Trophoblast cell (in vitro differentiated cells and primary cell): ENCODE measurements around the gene TMEM273.

ENCODE experiments used
- DNase-seq, 2 donors: peaks; one replicate each; pipeline ENCODE4 v3.0.0-alpha.2; 2016
- H2AFZ ChIP-seq: 2 replicates; pipeline ENCODE4 v1.6.1; 2013; ENCODE audit warnings: low read length, moderate library complexity, mild to moderate bottlenecking; ENCODE audit not compliant: insufficient read depth, poor library complexity
- H2AK5ac ChIP-seq: 2 replicates; pipeline ENCODE4 v1.6.1; 2013; ENCODE audit warnings: mild to moderate bottlenecking, low read length
- H2BK120ac ChIP-seq: 2 replicates; pipeline ENCODE4 v1.6.1; 2013; ENCODE audit warnings: low read length, mild to moderate bottlenecking, moderate library complexity; ENCODE audit not compliant: insufficient read depth, poor library complexity
- H2BK12ac ChIP-seq: 2 replicates; pipeline ENCODE4 v1.6.1; 2013; ENCODE audit warnings: mild to moderate bottlenecking, low read length, moderate library complexity
- H2BK5ac ChIP-seq: 2 replicates; pipeline ENCODE4 v1.6.1; 2013; ENCODE audit warnings: low read length, low read depth, moderate library complexity, mild to moderate bottlenecking; ENCODE audit not compliant: poor library complexity
- H3K14ac ChIP-seq: 2 replicates; pipeline ENCODE4 v1.6.1; 2013; ENCODE audit warnings: mild to moderate bottlenecking, low read length
- H3K18ac ChIP-seq: 2 replicates; pipeline ENCODE4 v1.6.1; 2013; ENCODE audit warnings: mild to moderate bottlenecking, low read length
- H3K23ac ChIP-seq: 2 replicates; pipeline ENCODE4 v1.6.1; 2013; ENCODE audit warnings: low read length
- H3K27ac ChIP-seq: 2 replicates; pipeline ENCODE4 v1.5.1; 2013; ENCODE audit warnings: low read depth, mild to moderate bottlenecking, inconsistent platforms, low read length, moderate library complexity
- H3K27me3 ChIP-seq: 2 replicates; pipeline ENCODE4 v1.6.1; 2013; ENCODE audit warnings: inconsistent platforms, mild to moderate bottlenecking, low read length, moderate library complexity; ENCODE audit not compliant: insufficient read depth
- H3K36me3 ChIP-seq, 2 experiments: 1 replicate in 1 of 2; 2 replicates in 1 of 2; pipeline ENCODE4 v1.6.1; 2013; ENCODE audit warnings: low read length in 2 of 2, mild to moderate bottlenecking in 2 of 2, moderate library complexity in 1 of 2; ENCODE audit not compliant: insufficient read depth in 2 of 2, control insufficient read depth in 1 of 2
- H3K4ac ChIP-seq: 2 replicates; pipeline ENCODE4 v1.6.1; 2013; ENCODE audit warnings: low read depth, mild to moderate bottlenecking, low read length, moderate library complexity
- H3K4me1 ChIP-seq, 2 experiments: 1 replicate in 1 of 2; 2 replicates in 1 of 2; pipeline ENCODE4 v1.6.1; 2013; ENCODE audit warnings: low read length in 2 of 2, mild to moderate bottlenecking in 2 of 2, moderate library complexity in 1 of 2; ENCODE audit not compliant: insufficient read depth in 2 of 2, control insufficient read depth in 1 of 2
- H3K4me2 ChIP-seq: 2 replicates; pipeline ENCODE4 v1.6.1; 2013; ENCODE audit warnings: inconsistent platforms, mild to moderate bottlenecking, low read length, moderate library complexity
- H3K4me3 ChIP-seq: 2 replicates; pipeline ENCODE4 v1.5.1; 2013; ENCODE audit warnings: mild to moderate bottlenecking, low read depth, low read length, inconsistent platforms
- H3K79me1 ChIP-seq: one replicate; pipeline ENCODE4 v1.6.1; 2013; ENCODE audit warnings: low read length
- H3K79me2 ChIP-seq: 2 replicates; pipeline ENCODE4 v1.6.1; 2013; ENCODE audit warnings: low read length, mild to moderate bottlenecking; ENCODE audit not compliant: control insufficient read depth, insufficient read depth, poor library complexity
- H3K9ac ChIP-seq: 2 replicates; pipeline ENCODE4 v1.6.1; 2013; ENCODE audit warnings: mild to moderate bottlenecking, low read length
- H3K9me3 ChIP-seq: 2 replicates; pipeline ENCODE4 v1.6.1; 2013; ENCODE audit warnings: low read depth, mild to moderate bottlenecking, control low read depth, inconsistent platforms, low read length; ENCODE audit not compliant: insufficient read depth
- H4K12ac ChIP-seq: 2 replicates; pipeline ENCODE4 v1.6.1; 2013; ENCODE audit warnings: low read depth, mild to moderate bottlenecking, low read length, moderate library complexity
- H4K8ac ChIP-seq: 2 replicates; pipeline ENCODE4 v1.6.1; 2013; ENCODE audit warnings: low read depth, mild to moderate bottlenecking, low read length, moderate library complexity
- H4K91ac ChIP-seq: one replicate; pipeline ENCODE4 v1.6.1; 2013; ENCODE audit warnings: low read depth, mild to moderate bottlenecking, low read length, moderate library complexity
- WGBS: extraction: QIAGEN DNeasy Blood & Tissue Kit; methylation state at CpG from one replicate; pipeline ENCODE4 v1.1.7; 2013; ENCODE audit warnings: missing lambda C conversion rate; ENCODE audit not compliant: insufficient read length, insufficient coverage; ENCODE audit errors: extremely low coverage; 5-methylcytosine and 5-hydroxymethylcytosine counted together

TMEM273 gene

GRCh38 chr10:49174261-49174925 lies 13.8 kb downstream of the TMEM273 start:
- Histone ChIP-seq H4K91ac (no peak overlapping the region), H3K18ac (no peak overlapping the region), H2BK5ac (no peak overlapping the region), H3K79me2 (no peaks in the 10 kb centered on the region), H3K36me3 (no peaks in the 10 kb centered on the region), H3K4me2 (no peak overlapping the region), H3K9ac (no peak overlapping the region), H3K23ac (no peak overlapping the region), H2BK12ac (no peak overlapping the region), H3K4me1 (peaks cover 3 to 6% of the 10 kb centered on the region in 2 experiments), H3K9me3 (peaks cover 1% of the 10 kb centered on the region), H4K12ac (no peak overlapping the region), H3K14ac (no peak overlapping the region), H3K4ac (no peak overlapping the region), H3K4me3 (no peak overlapping the region), H2AFZ (no peak overlapping the region), H4K8ac (no peak overlapping the region), H3K27ac (no peak overlapping the region), H2BK120ac (no peak overlapping the region), H3K79me1 (no peaks in the 10 kb centered on the region), H3K27me3 (no peaks in the 10 kb centered on the region), H2AK5ac (no peak overlapping the region)
- DNase-seq, result no peak
- no CpG with 5 or more reads among the region's 15 CpGs for WGBS

GRCh38 chr10:49173853-49174252 lies 14.3 kb downstream of the TMEM273 start:
- Histone ChIP-seq H3K4me3 (no peak overlapping the region), H3K18ac (no peak overlapping the region), H3K14ac (no peak overlapping the region), H3K79me2 (no peaks in the 10 kb centered on the region), H3K4me2 (no peak overlapping the region), H3K27ac (no peak overlapping the region), H3K9me3 (peaks cover 1% of the 10 kb centered on the region), H3K4me1 (peaks cover 3 to 6% of the 10 kb centered on the region in 2 experiments), H3K79me1 (no peaks in the 10 kb centered on the region), H3K4ac (no peak overlapping the region), H4K12ac (no peak overlapping the region), H2AFZ (no peak overlapping the region), H4K8ac (no peak overlapping the region), H2BK12ac (no peak overlapping the region), H2BK5ac (no peak overlapping the region), H3K9ac (no peak overlapping the region), H2BK120ac (no peak overlapping the region), H3K36me3 (no peaks in the 10 kb centered on the region), H3K27me3 (no peaks in the 10 kb centered on the region), H3K23ac (no peak overlapping the region), H4K91ac (no peak overlapping the region), H2AK5ac (no peak overlapping the region)
- DNase-seq, result no peak
- no CpG with 5 or more reads among the region's 4 CpGs for WGBS

GRCh38 chr10:49173201-49173772 lies 14.9 kb downstream of the TMEM273 start:
- Histone ChIP-seq H3K36me3 (no peaks in the 10 kb centered on the region), H2AFZ (no peak overlapping the region), H3K27ac (no peak overlapping the region), H2BK120ac (no peak overlapping the region), H4K12ac (no peak overlapping the region), H3K9ac (no peak overlapping the region), H3K23ac (no peak overlapping the region), H4K8ac (no peak overlapping the region), H3K4me1 (peaks cover 3 to 6% of the 10 kb centered on the region in 2 experiments), H3K14ac (no peak overlapping the region), H3K4ac (no peak overlapping the region), H2BK5ac (no peak overlapping the region), H4K91ac (no peak overlapping the region), H2AK5ac (no peak overlapping the region), H2BK12ac (no peak overlapping the region), H3K9me3 (peaks cover 1% of the 10 kb centered on the region), H3K18ac (no peak overlapping the region), H3K27me3 (no peaks in the 10 kb centered on the region), H3K4me3 (no peak overlapping the region), H3K4me2 (no peak overlapping the region), H3K79me1 (no peaks in the 10 kb centered on the region), H3K79me2 (no peaks in the 10 kb centered on the region)
- DNase-seq, result no peak
- WGBS, result no CpG with 5 or more reads among the region's 11 CpGs

- no peak for DNase-seq
- H3K9ac ChIP-seq, result no peak overlapping the region
- H3K27ac ChIP-seq, result no peak overlapping the region
- H3K4me3 ChIP-seq, result no peak overlapping the region
- no peak overlapping the region for H2BK12ac ChIP-seq
- H3K4me2 ChIP-seq, result no peak overlapping the region
- H3K9me3 ChIP-seq, result peaks cover 1% of the 10 kb centered on the region
- no peak overlapping the region for H2BK120ac ChIP-seq
- H3K23ac ChIP-seq, result no peak overlapping the region
- no peak overlapping the region for H2AFZ ChIP-seq
- H3K4me1 ChIP-seq, result peaks cover 3 to 5% of the 10 kb centered on the region in 2 experiments
- WGBS, result no CpG with 5 or more reads among the region's 3 CpGs
- H3K36me3 ChIP-seq, result no peaks in the 10 kb centered on the region
- H4K8ac ChIP-seq, result no peak overlapping the region
- no peaks in the 10 kb centered on the region for H3K79me2 ChIP-seq
- no peaks in the 10 kb centered on the region for H3K79me1 ChIP-seq
- H2AK5ac ChIP-seq, result no peak overlapping the region
- H4K91ac ChIP-seq, result no peak overlapping the region
- H3K14ac ChIP-seq, result no peak overlapping the region
- H3K18ac ChIP-seq, result no peak overlapping the region
- H3K4ac ChIP-seq, result no peak overlapping the region
- H2BK5ac ChIP-seq, result no peak overlapping the region
- H3K27me3 ChIP-seq, result no peaks in the 10 kb centered on the region
- H4K12ac ChIP-seq, result no peak overlapping the region
These were observed 15.4 kb downstream of the TMEM273 start for GRCh38 chr10:49172777-49173132.
